Limb (tissue), 2 donors: ENCODE measurements around the gene C2CD3.
"Not testable (repeated sequence)": the region's sequence is repeated elsewhere in the genome, so short reads cannot be mapped to it uniquely, and the experiment has no call there.

Experiments used
- DNase-seq, 2 donors: peaks; one replicate each; pipeline ENCODE4 v3.0.0-alpha.2; 2016; ENCODE audit errors: extremely low spot score in 2 of 2

C2CD3 gene

GRCh38 chr11:74159642-74160041, 11.2 kb downstream of the C2CD3 start:
- no peak for DNase-seq

DNA sequence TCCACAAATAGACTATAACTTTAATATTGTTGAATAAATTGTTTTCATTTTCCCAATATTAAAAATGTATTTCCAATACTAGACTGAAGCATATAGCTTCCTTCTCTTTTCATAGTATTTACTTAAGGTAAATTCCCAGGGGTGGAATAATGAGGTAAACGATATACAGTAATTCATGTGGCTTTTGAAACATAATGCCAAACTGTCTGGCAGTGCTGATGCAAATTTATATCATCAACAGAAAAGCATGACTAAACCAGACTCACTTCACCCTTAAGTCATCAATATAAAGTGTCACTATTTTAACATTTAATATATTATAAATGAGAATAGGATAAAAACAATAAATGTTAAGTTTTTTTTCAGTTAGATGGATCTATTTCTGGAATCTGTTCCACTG, 13.6 kb downstream of the C2CD3 start:
- DNase-seq, result no peak

DNA sequence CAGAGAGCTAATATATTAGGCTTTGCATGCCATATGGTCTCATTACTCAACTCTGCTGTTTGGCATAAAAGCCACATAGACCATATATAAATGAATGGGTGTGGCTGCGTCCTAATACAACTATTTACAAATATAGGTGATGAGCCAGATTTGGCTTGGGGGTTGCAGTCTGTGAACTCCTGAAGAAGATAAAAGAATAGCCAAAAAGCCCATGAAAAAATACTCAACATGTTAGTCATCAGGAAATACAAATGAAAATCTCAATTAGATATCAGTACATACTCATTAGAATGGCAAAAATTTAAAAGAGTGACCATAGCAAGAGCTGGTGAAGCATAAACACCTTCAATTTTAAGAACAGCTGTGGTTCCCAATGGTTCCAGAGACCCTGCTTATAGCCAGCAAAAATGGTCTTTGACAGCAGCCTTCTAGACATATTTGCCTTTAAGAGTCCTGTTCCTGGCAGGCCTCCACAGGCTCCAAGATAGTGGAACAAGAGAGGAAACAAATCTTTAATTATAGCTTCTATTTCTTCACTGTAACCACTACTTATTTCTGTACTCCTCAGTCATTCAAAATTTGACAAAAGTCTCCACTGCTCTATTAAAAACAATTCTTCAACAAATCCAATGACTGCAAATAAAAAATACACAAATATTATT, 16.1 kb downstream of the C2CD3 start:
- DNase-seq, result no peak

- no peak for DNase-seq
Observed at GRCh38 chr11:74153224-74153623, 17.6 kb downstream of the C2CD3 start.

DNA sequence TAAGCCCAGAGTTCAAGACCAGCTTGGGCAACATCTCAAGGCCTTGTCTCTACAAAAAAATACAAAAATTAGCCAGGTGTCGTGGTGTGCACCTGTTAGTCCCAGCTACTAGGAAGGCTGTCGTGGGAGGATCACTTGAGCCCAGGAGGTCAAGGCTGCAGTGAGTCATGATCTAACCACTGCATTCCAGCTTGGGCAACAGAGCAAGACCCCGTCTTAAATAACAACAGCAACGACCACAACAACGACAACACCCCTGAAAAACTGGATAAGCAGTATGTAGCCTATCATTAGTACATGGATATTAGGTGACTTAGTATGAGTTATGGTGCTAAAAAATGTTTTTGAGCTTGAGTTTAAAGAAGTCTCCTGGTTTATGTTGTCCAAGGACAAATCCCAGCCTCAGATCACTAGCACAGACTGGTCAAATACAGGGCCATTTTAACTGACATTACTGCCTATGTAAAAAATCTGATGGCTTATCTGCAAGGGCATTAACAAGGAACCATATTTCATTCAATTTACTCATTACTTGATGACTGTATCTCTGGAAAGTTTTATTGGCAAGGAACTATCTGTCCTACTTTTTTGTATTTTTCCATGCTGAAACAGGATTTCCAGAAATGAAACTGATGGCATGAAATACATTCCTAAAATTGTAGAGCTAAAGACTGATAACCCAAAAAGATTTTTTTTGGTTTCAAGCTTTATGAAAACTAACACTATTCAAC, 23.4 kb downstream of the C2CD3 start:
- no peak for DNase-seq

DNA sequence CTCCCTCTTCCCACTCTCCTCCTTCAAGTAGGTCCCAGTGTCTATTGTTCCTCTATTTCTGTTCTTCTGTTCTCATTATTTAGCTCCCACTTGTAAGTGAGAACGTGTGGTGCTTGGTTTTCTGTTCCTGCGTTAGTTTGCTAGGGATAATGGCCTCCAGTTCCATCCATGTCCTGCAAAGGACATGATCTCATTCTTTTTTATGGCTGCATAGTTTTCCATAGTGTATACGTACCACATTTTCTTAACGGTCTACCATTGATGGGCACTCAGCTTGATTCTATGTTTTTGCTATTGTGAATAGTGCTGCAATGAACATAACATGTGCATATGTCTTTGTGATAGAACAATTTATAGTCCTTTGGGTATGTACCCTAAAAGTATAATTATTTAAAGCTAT, 26.2 kb downstream of the C2CD3 start:
- no peak for DNase-seq

DNA sequence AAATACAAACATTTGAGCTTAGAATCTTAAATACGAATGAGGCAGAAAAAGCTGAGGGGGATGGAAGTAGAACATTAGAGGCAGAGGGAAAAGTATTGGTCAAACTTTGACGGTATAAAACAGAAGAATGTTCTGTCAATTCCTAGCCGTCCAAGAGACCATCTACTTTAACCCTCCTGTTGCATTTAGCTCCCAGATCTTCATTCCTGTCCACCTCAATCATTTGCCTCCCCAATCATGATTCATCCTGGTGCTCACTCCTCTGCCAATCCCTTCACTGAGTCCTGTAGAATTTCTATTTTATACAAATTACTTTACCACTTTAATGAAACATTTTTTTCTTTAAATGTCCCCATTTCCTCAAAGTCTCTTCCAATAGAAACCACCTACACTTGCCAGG, 28.2 kb downstream of the C2CD3 start:
- no peak for DNase-seq

DNA sequence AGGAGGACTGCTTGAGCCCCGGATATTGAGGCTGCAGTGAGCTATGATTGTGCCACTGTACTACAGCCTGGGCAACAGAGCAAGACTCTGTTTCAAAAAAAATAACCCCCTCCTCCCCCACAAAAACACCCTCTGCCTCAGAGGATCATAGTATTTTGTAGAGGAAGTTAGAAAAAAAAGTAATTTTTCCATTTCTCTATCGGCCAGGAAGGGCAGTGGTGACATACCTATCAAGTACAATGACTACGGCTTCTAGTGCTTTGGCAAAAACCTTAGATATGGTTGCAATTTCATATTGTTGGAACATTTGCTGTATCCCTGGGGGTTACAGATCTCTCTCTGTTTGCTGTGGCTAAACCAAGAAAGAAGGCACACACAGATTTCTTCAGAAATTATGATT, 28.9 kb downstream of the C2CD3 start:
- no peak for DNase-seq

GRCh38 chr11:74141241-74141695, 29.5 kb downstream of the C2CD3 start:
- no peak for DNase-seq

- DNase-seq, result not testable (repeated sequence)
Observed at GRCh38 chr11:74139919-74140431, 30.8 kb downstream of the C2CD3 start.

- peak in 1 of 2 donors; percentile 36 for DNase-seq
Observed at GRCh38 chr11:74139151-74139918, 31.5 kb downstream of the C2CD3 start.

DNA sequence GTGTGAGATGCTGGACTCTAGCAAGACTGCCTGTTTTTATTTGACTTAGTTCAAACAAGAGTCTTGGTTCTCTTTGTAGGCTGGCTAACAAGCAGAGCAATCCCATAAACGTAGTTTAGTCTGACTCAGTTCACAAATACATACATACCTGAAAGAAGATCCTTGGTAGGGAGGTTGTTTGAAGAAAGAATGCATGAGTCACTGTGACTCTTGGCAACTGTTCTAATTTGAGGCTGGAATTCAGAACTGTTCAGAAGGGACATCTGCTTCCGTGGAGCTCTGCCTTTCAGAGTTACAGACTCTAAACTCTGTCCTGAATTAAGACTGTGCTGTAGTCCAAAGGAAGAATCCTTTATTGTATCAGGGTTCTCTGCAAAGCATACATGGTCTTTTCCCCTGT, 32.2 kb downstream of the C2CD3 start:
- DNase-seq, result peak in 1 of 2 donors; percentile 73

DNA sequence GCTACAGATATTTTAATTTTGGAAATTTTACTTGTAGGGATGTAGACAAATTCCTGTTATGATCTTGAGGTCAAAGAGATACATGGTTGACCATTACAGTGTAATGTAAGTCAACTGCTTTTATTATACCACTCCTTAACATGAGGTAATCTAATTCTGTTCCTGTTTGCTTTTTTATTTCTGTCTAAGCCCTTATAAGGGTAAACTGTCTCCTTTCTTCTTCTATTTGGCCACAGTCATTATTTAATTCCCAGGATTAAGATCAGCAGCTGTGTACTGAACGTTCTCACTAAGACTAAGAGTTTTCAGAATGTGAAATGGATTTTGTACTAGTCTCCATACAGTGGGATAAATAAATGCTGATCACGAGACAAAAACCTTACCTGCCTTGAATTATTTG, 32.8 kb downstream of the C2CD3 start:
- peak in 1 of 2 donors; percentile 7 for DNase-seq

GRCh38 chr11:74135127-74135840, 35.5 kb downstream of the C2CD3 start:
- no peak for DNase-seq

DNA sequence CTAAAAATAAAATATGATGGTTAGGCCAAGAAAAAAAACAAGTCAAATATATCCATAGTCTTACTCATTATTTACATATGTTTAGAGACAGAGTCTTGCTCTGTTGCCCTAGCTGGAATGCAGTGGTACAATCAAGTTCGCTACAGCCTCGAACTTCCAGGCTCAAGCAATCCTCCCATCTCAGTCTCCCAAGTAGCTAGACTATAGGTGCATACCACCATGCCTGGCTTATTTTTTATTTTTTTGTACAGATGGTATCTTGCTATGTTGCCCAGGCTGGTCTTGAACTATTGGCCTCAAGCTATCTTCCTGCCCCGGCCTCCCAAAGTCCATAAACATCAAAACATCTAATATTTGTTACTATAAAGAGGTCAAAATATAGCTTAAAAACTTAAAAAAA, 36.1 kb downstream of the C2CD3 start:
- no peak for DNase-seq

DNA sequence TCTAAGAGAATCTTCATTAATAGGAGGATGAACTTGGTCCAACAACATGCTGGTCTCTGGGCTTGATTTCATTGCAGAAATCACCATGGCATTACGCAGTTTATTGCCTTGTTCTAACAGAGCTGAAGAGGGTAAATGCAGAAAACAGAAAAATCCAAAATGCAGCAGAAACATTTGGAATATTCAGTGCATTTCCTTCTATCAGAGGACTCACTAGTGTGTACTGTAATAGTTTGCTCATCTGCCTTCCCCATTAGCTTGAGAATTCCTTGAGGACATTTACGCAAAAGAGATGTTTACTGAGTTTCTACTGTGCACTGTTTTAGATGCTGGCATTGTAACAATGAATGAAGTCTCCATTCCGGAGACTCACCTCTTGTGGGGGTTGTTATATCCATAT, 37.4 kb downstream of the C2CD3 start:
- DNase-seq, result no peak

- no peak for DNase-seq
Observed at GRCh38 chr11:74132833-74133232, 38.0 kb downstream of the C2CD3 start.

GRCh38 chr11:74129121-74129520, 41.7 kb downstream of the C2CD3 start:
- DNase-seq, result not testable (repeated sequence)

- no peak for DNase-seq
Observed at GRCh38 chr11:74123008-74123448, 47.8 kb downstream of the C2CD3 start.

DNA sequence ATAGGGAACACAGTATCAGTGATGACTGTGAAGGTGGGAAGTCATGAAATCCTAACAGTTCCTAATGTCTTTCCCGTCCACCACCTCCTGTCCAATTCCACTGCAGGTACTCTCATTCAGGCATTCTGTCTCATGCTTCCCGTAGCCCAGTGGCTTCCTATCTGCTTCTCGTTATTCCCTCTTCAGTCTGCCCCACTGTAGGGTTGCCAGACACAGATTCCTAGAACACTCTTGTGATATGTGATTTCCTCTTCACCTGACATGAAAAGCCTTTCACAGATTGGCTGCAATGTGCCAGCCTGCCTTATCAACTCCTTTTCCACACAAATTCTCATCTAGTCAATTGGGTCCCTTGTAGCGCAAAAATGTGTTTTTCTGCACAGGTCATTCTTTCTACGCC, 49.0 kb downstream of the C2CD3 start:
- DNase-seq, result no peak

DNA sequence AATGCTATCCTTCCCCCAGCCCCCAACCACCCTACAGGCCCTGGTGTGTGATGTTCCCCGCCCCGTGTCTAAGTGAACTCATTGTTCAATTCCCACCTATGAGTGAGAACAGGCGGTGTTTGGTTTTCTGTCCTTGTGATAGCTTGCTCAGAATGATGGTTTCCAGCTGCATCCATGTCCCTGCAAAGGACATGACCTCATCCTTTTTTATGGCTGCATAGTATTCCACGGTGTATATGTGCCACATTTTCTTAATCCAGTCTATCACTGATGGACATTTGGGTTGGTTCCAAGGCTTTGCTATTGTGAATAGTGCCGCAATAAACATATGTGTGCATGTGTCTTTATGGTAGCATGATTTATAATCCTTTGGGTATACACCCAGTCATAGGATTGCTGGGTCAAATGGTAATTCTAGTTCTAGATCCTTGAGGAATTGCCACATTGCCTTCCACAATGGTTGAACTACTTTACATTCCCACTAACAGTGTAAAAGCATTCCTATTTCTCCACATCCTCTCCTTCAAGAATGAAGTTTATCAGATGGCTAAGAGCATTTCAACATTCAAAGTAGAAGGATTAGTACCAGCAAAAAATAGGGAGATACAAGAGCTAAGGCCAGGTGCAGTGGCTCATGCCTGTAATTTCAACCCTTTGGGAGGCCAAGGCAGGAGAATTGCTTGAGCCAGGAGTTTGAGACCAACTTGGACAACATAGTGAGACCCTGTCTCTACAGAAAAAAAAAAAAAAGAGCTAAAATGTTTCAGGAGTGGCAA, 50.4 kb downstream of the C2CD3 start:
- DNase-seq, result not testable (repeated sequence)
